OCI-LY7 (cell line): ENCODE data around the gene H19. TPM values are rescaled to one million over a fixed set of nuclear protein-coding genes. Genes with fewer than 3 reads are reported as not detected.

Experiments
- BruUV-seq: library from RNA; stranded (reverse); fragments of 400-500 nt; replicated peaks from 2 replicates; lab custom pipeline; 2021; lab: Mats Ljungman, UMichigan
- CTCF ChIA-PET: fragments of 300-600 bp; sonication (Branson Sonifier 250); formaldehyde crosslinking; loops from one replicate; lab custom pipeline; 2022; ENCODE audit warnings: antibody characterized with exemption; ENCODE audit not compliant: unreplicated experiment; lab: Charles Lee
- POLR2A ChIA-PET: fragments of 300-600 bp; sonication (Branson Sonifier 250); formaldehyde crosslinking; loops from one replicate; lab custom pipeline; 2022; ENCODE audit warnings: antibody characterized with exemption; lab: Charles Lee
- DNase-seq: peaks from one replicate; pipeline ENCODE4 v3.0.0-alpha.2; 2015; ENCODE audit warnings: low spot score
- H2AFZ ChIP-seq: fragments of 200-600 bp; sonication (generic), shearing (Covaris generic); 2 replicates; pipeline ENCODE4 v1.6.1; 2014; ENCODE audit warnings: mild to moderate bottlenecking, antibody characterized with exemption, low read length, moderate library complexity
- H3K27ac ChIP-seq: fragments of 200-600 bp; sonication (generic); 2 replicates; pipeline ENCODE4 v1.5.1; 2014; ENCODE audit warnings: mixed run types, low read depth, mild to moderate bottlenecking, moderate library complexity, low read length, inconsistent platforms; ENCODE audit not compliant: poor library complexity, severe bottlenecking
- H3K36me3 ChIP-seq: fragments of 200-600 bp; sonication (generic); 2 replicates; pipeline ENCODE4 v1.6.1; 2014; ENCODE audit warnings: mild to moderate bottlenecking, antibody characterized with exemption, low read length, moderate library complexity, mixed read lengths; ENCODE audit not compliant: insufficient read depth
- H3K4me1 ChIP-seq: fragments of 200-600 bp; sonication (generic); 2 replicates; pipeline ENCODE4 v1.5.1; 2014; ENCODE audit warnings: mild to moderate bottlenecking, low read length; ENCODE audit not compliant: insufficient read depth, poor library complexity, severe bottlenecking
- H3K4me2 ChIP-seq: fragments of 200-600 bp; sonication (generic); 2 replicates; pipeline ENCODE4 v1.6.1; 2014; ENCODE audit warnings: mild to moderate bottlenecking, low read length
- H3K4me3 ChIP-seq: fragments of 200-600 bp; sonication (generic); 2 replicates; pipeline ENCODE4 v1.5.1; 2014; ENCODE audit warnings: mild to moderate bottlenecking, low read depth, low read length; ENCODE audit not compliant: poor library complexity, severe bottlenecking
- H3K79me2 ChIP-seq: fragments of 200-600 bp; sonication (generic); 2 replicates; pipeline ENCODE4 v1.6.1; 2016; ENCODE audit warnings: low read depth, mild to moderate bottlenecking, low read length, moderate library complexity, mixed read lengths; ENCODE audit not compliant: insufficient read depth
- H3K9me2 ChIP-seq: fragments of 200-600 bp; sonication (generic); 2 replicates; pipeline ENCODE4 v1.6.1; 2016; ENCODE audit warnings: mild to moderate bottlenecking, low read length, mixed read lengths; ENCODE audit not compliant: insufficient read depth
- H3K9me3 ChIP-seq: fragments of 200-600 bp; sonication (generic); 2 replicates; pipeline ENCODE4 v1.6.1; 2014; ENCODE audit warnings: mild to moderate bottlenecking, mixed run types, low read length, mixed read lengths
- H4K20me1 ChIP-seq: fragments of 200-600 bp; sonication (generic); 2 replicates; pipeline ENCODE4 v1.6.1; 2014; ENCODE audit warnings: mild to moderate bottlenecking, antibody characterized with exemption, low read length, moderate library complexity, mixed read lengths; ENCODE audit not compliant: insufficient read depth
- EZH2phosphoT487 ChIP-seq: fragments of 200-600 bp; sonication (generic); IDR thresholded peaks from 2 replicates; pipeline ENCODE4 v1.6.1; 2018; ENCODE audit warnings: low read depth, borderline replicate concordance, mild to moderate bottlenecking, mixed run types, antibody characterized with exemption, low read length, moderate library complexity, mixed read lengths
- intact Hi-C: fragments of 100-400 bp; cut with micrococcal nuclease; formaldehyde crosslinking; loops from one replicate; pipeline ENCODE4 v1.10.0; 2022; ENCODE audit not compliant: unreplicated experiment
- total RNA-seq, 2 experiments: library from RNA; depleted of rRNA in 1 of 2; stranded (reverse); fragments of >200 nt in 1 of 2; shearing (Covaris generic) in 1 of 2; gene quantifications; 2 replicates each; pipeline ENCODE4 v1.2.3, GENCODE V29; 2014 to 2022
- TF ChIP-seq, protein P1 (sequence below): fragments of 200-600 bp; sonication (generic); conservative IDR thresholded peaks from 2 replicates; pipeline ENCODE4 v1.5.1; 2014; ENCODE audit warnings: mild to moderate bottlenecking, antibody characterized with exemption, low read length, moderate library complexity, mixed read lengths

The H19 gene
- total RNA-seq, 2 experiments from 2014 or later, result not detected

- Histone ChIP-seq H2AFZ (no peak overlapping the region), H3K4me2 (no peak overlapping the region), H3K9me2 (no peaks in the 10 kb centered on the region), H3K4me3 (no peak overlapping the region), H3K27ac (no peak overlapping the region), H3K36me3 (no peaks in the 10 kb centered on the region), H3K9me3 (no peaks in the 10 kb centered on the region), H4K20me1 (no peaks in the 10 kb centered on the region), H3K4me1 (no peaks in the 10 kb centered on the region), H3K79me2 (no peaks in the 10 kb centered on the region)
- ChIA-PET CTCF (no interaction called here), POLR2A (interaction anchor here (0.6 kb wide), 1 partner anchor 67 kb away, joined by 4 read pairs; no protein-coding TSS in a partner anchor)
- no peak for DNase-seq
- no peak for TF ChIP-seq EZH2phosphoT487
- TF ChIP-seq, protein P1, sequence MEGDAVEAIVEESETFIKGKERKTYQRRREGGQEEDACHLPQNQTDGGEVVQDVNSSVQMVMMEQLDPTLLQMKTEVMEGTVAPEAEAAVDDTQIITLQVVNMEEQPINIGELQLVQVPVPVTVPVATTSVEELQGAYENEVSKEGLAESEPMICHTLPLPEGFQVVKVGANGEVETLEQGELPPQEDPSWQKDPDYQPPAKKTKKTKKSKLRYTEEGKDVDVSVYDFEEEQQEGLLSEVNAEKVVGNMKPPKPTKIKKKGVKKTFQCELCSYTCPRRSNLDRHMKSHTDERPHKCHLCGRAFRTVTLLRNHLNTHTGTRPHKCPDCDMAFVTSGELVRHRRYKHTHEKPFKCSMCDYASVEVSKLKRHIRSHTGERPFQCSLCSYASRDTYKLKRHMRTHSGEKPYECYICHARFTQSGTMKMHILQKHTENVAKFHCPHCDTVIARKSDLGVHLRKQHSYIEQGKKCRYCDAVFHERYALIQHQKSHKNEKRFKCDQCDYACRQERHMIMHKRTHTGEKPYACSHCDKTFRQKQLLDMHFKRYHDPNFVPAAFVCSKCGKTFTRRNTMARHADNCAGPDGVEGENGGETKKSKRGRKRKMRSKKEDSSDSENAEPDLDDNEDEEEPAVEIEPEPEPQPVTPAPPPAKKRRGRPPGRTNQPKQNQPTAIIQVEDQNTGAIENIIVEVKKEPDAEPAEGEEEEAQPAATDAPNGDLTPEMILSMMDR, result no peak
- intact Hi-C loops, result no loop called here
- no TSS peak for BruUV-seq
Measured at GRCh38 chr11:1968454-1969002, 29.1 kb downstream of the H19 start.

DNA sequence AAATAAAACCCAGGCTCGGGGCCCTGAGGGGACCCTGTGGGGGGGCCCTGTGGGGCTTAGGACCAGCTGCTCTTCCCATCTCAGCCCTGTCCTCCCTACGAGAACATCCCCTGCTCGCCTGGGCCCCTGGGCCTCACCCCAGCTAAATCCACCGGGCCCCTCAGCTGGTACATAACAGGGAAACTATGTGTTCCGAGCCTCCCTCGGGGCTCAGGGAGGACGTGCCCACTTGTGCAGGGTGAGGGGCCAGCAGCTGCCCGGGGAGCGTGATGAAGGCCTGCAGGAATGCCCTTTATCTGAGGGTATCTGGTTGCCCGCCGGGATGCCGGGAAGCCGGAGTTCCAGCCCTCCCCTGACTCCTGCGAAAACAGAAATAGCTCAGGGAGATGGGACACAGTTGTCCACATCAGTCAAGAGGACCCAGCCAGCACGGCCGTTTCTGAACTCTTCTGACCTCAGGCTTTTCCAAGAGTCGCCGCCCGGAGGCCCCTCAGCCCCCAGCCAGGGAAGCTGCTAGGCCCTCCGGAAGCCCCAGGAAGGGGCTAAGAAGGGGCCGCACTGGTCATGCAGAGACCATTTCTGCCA is 29.9 kb downstream of the H19 start:
- DNase-seq, result no peak
- ChIA-PET CTCF (no interaction called here), POLR2A (interaction anchor here (0.5 to 0.6 kb wide), 2 partner anchors 66 to 77 kb away, joined by 3 to 4 read pairs; no protein-coding TSS in a partner anchor)
- H3K4me1 ChIP-seq, result no peaks in the 10 kb centered on the region
- no peaks in the 10 kb centered on the region for H4K20me1 ChIP-seq
- no peaks in the 10 kb centered on the region for H3K79me2 ChIP-seq
- H3K4me2 ChIP-seq, result no peak overlapping the region
- no peaks in the 10 kb centered on the region for H3K9me2 ChIP-seq
- TF ChIP-seq, protein P1, result no peak
- no peak for TF ChIP-seq EZH2phosphoT487
- no peak overlapping the region for H3K4me3 ChIP-seq
- H3K36me3 ChIP-seq, result no peaks in the 10 kb centered on the region
- no TSS peak for BruUV-seq
- H3K27ac ChIP-seq, result no peak overlapping the region
- H3K9me3 ChIP-seq, result no peaks in the 10 kb centered on the region
- H2AFZ ChIP-seq, result no peak overlapping the region
- intact Hi-C loops, result no loop called here

DNA sequence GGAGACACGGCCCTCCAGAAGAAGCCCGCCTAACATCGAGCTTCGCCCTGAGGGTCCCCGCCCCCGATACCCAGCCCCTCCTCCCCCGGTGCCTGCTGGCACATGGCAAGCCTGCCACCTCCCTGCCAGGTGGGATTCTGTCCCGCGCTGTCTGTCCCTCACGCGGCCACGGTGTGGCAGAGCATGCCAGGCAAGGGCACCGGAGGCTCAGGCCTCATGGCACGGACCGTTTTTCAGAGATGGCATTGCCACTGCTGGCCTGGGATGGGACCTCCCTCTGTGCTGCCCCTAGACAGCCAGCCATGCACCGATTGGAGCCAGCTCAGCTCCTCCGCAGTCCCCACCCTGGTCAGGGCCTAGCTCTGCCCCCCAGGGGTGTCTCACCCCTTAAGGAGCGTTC is 31.1 kb downstream of the H19 start:
- TF ChIP-seq EZH2phosphoT487, result no peak
- TF ChIP-seq, protein P1, result no peak
- no peaks in the 10 kb centered on the region for H3K9me3 ChIP-seq
- no peak overlapping the region for H2AFZ ChIP-seq
- no peaks in the 10 kb centered on the region for H4K20me1 ChIP-seq
- no peak overlapping the region for H3K27ac ChIP-seq
- H3K79me2 ChIP-seq, result no peaks in the 10 kb centered on the region
- CTCF ChIA-PET, result no interaction called here
- POLR2A ChIA-PET, result no interaction called here
- intact Hi-C loops, result no loop called here
- DNase-seq, result no peak
- no peaks in the 10 kb centered on the region for H3K36me3 ChIP-seq
- no peaks in the 10 kb centered on the region for H3K4me1 ChIP-seq
- H3K4me2 ChIP-seq, result no peak overlapping the region
- no peak overlapping the region for H3K4me3 ChIP-seq
- BruUV-seq, result no TSS peak
- H3K9me2 ChIP-seq, result no peaks in the 10 kb centered on the region
